HG03354 (cell line): ENCODE results near the gene C4orf50.

Experiments used
- ATAC-seq: cut with Tn5 transposase; IDR thresholded peaks from one replicate; pipeline ENCODE4 v1.9.1; 2021; ENCODE audit warnings: mild to moderate bottlenecking; ENCODE audit not compliant: unreplicated experiment, poor library complexity, severe bottlenecking

The C4orf50 gene

GRCh38 chr4:5974321-5974720, 43.9 kb downstream of the C4orf50 start:
- no peak for ATAC-seq

GRCh38 chr4:5973486-5974220, 44.6 kb downstream of the C4orf50 start:
- no peak for ATAC-seq

GRCh38 chr4:5973033-5973432, 45.2 kb downstream of the C4orf50 start:
- ATAC-seq: no peak

GRCh38 chr4:5972571-5972970, 45.7 kb downstream of the C4orf50 start:
- ATAC-seq: no peak

GRCh38 chr4:5971078-5971450, 47.2 kb downstream of the C4orf50 start:
- no peak for ATAC-seq

- no peak for ATAC-seq
Observed at GRCh38 chr4:5970381-5971077, 47.7 kb downstream of the C4orf50 start.

- ATAC-seq: no peak
Observed at GRCh38 chr4:5969777-5970176, 48.5 kb downstream of the C4orf50 start.

- no peak for ATAC-seq
Observed at GRCh38 chr4:5969336-5969735, 48.9 kb downstream of the C4orf50 start.

- ATAC-seq: no peak
Observed at GRCh38 chr4:5968246-5968645, 50.0 kb downstream of the C4orf50 start.

- no peak for ATAC-seq
Observed at GRCh38 chr4:5967783-5968182, 50.4 kb downstream of the C4orf50 start.

- ATAC-seq: no peak
Observed at GRCh38 chr4:5965225-5965624, 53.0 kb downstream of the C4orf50 start.

GRCh38 chr4:5964030-5964429, 54.2 kb downstream of the C4orf50 start:
- ATAC-seq: no peak

- no peak for ATAC-seq
Observed at GRCh38 chr4:5963611-5964010, 54.6 kb downstream of the C4orf50 start.

GRCh38 chr4:5962416-5962815, 55.8 kb downstream of the C4orf50 start:
- ATAC-seq: no peak

GRCh38 chr4:5960252-5960880, 57.9 kb downstream of the C4orf50 start:
- no peak for ATAC-seq

GRCh38 chr4:5959211-5959982, 58.8 kb downstream of the C4orf50 start:
- no peak for ATAC-seq

- no peak for ATAC-seq
Observed at GRCh38 chr4:5958199-5958735, 60.0 kb downstream of the C4orf50 start.

GRCh38 chr4:5957076-5957475, 61.2 kb downstream of the C4orf50 start:
- no peak for ATAC-seq

- ATAC-seq: no peak
Observed at GRCh38 chr4:5956285-5957021, 61.8 kb downstream of the C4orf50 start.
